ENCODE measurements around the gene BNC2.

- TF ChIP-seq CTCF (IDR thresholded peaks at IDR 0.05), result no peak
- TF ChIP-seq POLR2A (IDR thresholded peaks at IDR 0.05), result no peak
These were observed 329.5 kb downstream of the BNC2 start for GRCh38 chr9:16540743-16541613.

Data from Peyer's patch (tissue), 4 donors.